Prostate gland (tissue), 2 donors: ENCODE data around the gene PCDH18. TPM values are rescaled to one million over a fixed set of nuclear protein-coding genes. Genes with fewer than 3 reads are reported as not detected.
"Not testable (repeated sequence)": the region's sequence is repeated elsewhere in the genome, so short reads cannot be mapped to it uniquely, and the experiment has no call there.

ENCODE experiments used
- DNase-seq: peaks from one replicate; pipeline ENCODE4 v3.0.0-alpha.2; 2019; ENCODE audit warnings: low spot score
- H3K27ac ChIP-seq, 2 donors: fragments of 200-600 bp; sonication (generic); 2 replicates each; pipeline ENCODE4 v1.5.1; 2017 to 2019
- H3K27me3 ChIP-seq: fragments of 200-600 bp; sonication (generic); replicated peaks from 2 replicates; pipeline ENCODE4 v1.5.1; 2019; ENCODE audit not compliant: insufficient read depth
- H3K36me3 ChIP-seq, 2 donors: fragments of 200-600 bp; sonication (generic); 1 replicate in 1 of 2; 2 replicates in 1 of 2; pipeline versions ENCODE4 v1.5.1 to v1.8.1; 2017 to 2019
- H3K4me1 ChIP-seq: fragments of 200-600 bp; sonication (generic); replicated peaks from 2 replicates; pipeline ENCODE4 v1.5.1; 2019
- H3K4me3 ChIP-seq, 2 donors: fragments of 200-600 bp; sonication (generic); 2 replicates each; pipeline ENCODE4 v1.5.1; 2017 to 2019
- H3K9me3 ChIP-seq: fragments of 200-600 bp; sonication (generic); 2 replicates; pipeline ENCODE4 v1.5.1; 2017
- POLR2A ChIP-seq: fragments of 450-650 bp; IDR thresholded peaks from one replicate; pipeline ENCODE4 v1.6.1; 2016; ENCODE audit warnings: antibody characterized with exemption, mild to moderate bottlenecking
- POLR2AphosphoS5 ChIP-seq: sonication (generic); formaldehyde crosslinking; IDR thresholded peaks from one replicate; pipeline ENCODE4 v1.6.1; 2017; ENCODE audit warnings: antibody characterized with exemption
- WGBS: methylation state at CpG from one replicate; pipeline ENCODE4 v1.1.5; 2018; 5-methylcytosine and 5-hydroxymethylcytosine counted together
- intact Hi-C: fragments of 100-400 bp; cut with DNase I; formaldehyde crosslinking; loops from one replicate; pipeline ENCODE4 v1.14.2; 2022
- total RNA-seq, 2 donors: library from RNA; depleted of rRNA; stranded (reverse); fragments of >200 nt; gene quantifications; one replicate each; pipeline ENCODE4 v1.1.0, GENCODE V29; 2016
- TF ChIP-seq, protein P1 (sequence below), 4 experiments: fragments of 200-600 bp in 2 of 4; fragments of 450-650 bp in 2 of 4; sonication (generic) in 2 of 4; IDR thresholded peaks; 1 replicate in 3 of 4; 2 replicates in 1 of 4; pipeline ENCODE4 v1.5.1; 2016 to 2019; ENCODE audit warnings: antibody characterized with exemption in 4 of 4, mild to moderate bottlenecking in 2 of 4, moderate library complexity in 2 of 4

Gene PCDH18
- total RNA-seq, 2 donors from 2014 or later = 12.3 to 28.0 TPM

DNA sequence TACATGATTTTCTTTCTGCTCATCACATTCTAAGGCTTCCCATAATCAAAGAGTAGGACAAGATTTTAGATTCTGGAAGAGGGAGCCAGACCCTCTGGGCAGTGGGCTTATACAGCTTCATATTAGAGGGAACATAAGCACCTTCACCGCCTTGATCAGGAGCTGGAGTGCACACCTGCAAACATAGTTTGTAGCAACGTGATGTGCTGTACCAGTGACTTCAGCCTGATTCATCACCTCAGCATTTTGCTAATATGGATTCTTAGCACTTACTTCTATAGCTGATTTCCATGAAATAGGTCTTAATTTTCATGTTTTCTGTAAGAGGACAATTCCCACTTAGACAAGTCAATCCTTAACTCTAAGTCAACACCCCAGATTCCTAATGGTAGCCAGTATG lies 36.7 kb downstream of the PCDH18 start:
- no peak for DNase-seq
- 97% methylated on average over 2 of the region's 2 CpGs for WGBS
- Histone ChIP-seq H3K9me3 (no peaks in the 10 kb centered on the region), H3K27me3 (no peaks in the 10 kb centered on the region), H3K4me1 (no peaks in the 10 kb centered on the region), H3K36me3 (no peaks in the 10 kb centered on the region), H3K4me3 (no peak overlapping the region), H3K27ac (no peak overlapping the region)
- intact Hi-C loops = no loop called here
- TF ChIP-seq POLR2A (no peak), POLR2AphosphoS5 (no peak)
- TF ChIP-seq, protein P1, sequence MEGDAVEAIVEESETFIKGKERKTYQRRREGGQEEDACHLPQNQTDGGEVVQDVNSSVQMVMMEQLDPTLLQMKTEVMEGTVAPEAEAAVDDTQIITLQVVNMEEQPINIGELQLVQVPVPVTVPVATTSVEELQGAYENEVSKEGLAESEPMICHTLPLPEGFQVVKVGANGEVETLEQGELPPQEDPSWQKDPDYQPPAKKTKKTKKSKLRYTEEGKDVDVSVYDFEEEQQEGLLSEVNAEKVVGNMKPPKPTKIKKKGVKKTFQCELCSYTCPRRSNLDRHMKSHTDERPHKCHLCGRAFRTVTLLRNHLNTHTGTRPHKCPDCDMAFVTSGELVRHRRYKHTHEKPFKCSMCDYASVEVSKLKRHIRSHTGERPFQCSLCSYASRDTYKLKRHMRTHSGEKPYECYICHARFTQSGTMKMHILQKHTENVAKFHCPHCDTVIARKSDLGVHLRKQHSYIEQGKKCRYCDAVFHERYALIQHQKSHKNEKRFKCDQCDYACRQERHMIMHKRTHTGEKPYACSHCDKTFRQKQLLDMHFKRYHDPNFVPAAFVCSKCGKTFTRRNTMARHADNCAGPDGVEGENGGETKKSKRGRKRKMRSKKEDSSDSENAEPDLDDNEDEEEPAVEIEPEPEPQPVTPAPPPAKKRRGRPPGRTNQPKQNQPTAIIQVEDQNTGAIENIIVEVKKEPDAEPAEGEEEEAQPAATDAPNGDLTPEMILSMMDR (IDR thresholded peaks at IDR 0.05) = no peak

DNA sequence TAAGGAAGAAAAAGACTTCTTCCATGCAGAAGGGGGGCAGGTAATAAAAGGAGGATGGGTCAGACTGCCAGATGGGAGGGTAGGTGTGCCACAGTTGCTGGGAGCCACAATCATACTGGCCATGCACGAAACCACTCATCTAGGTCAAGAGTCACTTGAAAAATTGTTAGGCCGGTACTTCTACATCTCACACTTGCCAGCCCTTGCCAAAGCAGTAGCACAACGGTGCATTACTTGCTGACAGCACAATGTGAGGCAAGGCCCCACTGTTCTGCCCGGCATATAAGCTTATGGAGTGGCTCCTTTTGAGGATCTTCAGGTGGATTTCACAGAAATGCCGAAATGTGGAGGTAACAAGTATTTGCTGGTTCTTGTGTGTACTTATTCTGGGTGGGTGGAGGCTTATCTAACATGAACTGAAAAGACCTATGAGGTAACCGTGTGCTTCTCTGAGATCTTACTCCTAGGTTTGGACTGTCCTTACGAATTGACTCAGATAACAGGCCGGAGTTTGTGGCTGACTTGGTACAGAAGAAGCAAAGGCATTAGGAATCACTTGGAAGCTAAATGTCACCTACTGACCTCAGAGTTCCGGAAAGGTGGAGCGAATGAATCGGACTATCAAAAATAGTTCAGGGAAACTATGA lies 48.9 kb downstream of the PCDH18 start:
- intact Hi-C loops, DNase-seq: not testable (repeated sequence)

DNA sequence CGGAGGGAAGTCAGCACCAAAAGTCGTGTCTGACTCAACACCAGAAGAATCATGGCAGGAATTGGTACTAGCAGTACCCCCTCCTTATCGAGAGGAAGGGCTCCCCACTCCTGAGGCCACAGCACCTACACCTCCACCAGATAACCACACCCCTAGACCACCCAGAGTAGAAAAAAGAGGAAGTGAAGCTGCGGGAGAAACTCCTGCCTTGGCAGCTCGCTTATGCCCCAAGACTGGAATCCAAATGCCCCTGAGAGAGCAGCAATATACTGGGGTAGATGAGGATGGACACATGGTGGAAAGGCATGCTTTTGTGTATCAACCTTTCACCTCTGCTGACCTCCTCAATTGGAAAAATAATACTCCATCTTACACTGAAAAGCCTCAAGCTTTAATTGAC lies 52.6 kb downstream of the PCDH18 start:
- H3K4me3 ChIP-seq, H3K4me1 ChIP-seq, DNase-seq, intact Hi-C loops, H3K36me3 ChIP-seq, H3K9me3 ChIP-seq, H3K27me3 ChIP-seq, H3K27ac ChIP-seq: not testable (repeated sequence)
- WGBS = 91% methylated on average over 5 of the region's 5 CpGs

More for the DNA sequence above, 48.9 kb downstream of the PCDH18 start:
- not testable (repeated sequence) for H3K4me1 ChIP-seq, H3K4me3 ChIP-seq, H3K9me3 ChIP-seq, H3K27ac ChIP-seq, H3K27me3 ChIP-seq, H3K36me3 ChIP-seq
- 93% methylated on average over 11 of the region's 11 CpGs for WGBS

DNA sequence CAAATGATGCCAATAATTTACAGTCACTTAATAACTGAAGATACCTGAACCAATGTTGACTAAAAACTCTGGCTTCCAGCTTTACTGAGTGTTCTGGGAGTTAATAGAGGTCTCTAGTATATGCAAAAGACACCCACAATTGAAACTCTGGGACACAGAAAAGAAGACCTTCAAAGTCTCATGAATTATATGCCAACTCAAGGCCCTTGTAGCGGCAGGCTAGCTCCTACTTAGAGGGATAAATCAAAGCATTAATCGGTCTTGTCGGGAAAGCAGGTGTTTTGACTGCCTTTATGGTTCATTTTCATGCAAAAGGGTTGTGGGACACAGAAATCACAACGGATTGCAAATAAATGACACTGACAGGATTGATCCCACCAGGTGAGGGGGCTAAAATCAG lies 55.9 kb downstream of the PCDH18 start:
- no peak overlapping the region for H3K27ac ChIP-seq
- no peak overlapping the region for H3K4me3 ChIP-seq
- H3K27me3 ChIP-seq = no peaks in the 10 kb centered on the region
- intact Hi-C loops = no loop called here
- 74% methylated on average over 4 of the region's 4 CpGs for WGBS
- H3K9me3 ChIP-seq = no peaks in the 10 kb centered on the region
- DNase-seq = no peak
- TF ChIP-seq, protein P1 (IDR thresholded peaks at IDR 0.05) = no peak
- TF ChIP-seq POLR2A (no peak), POLR2AphosphoS5 (no peak)
- H3K4me1 ChIP-seq = no peaks in the 10 kb centered on the region
- no peaks in the 10 kb centered on the region for H3K36me3 ChIP-seq

DNA sequence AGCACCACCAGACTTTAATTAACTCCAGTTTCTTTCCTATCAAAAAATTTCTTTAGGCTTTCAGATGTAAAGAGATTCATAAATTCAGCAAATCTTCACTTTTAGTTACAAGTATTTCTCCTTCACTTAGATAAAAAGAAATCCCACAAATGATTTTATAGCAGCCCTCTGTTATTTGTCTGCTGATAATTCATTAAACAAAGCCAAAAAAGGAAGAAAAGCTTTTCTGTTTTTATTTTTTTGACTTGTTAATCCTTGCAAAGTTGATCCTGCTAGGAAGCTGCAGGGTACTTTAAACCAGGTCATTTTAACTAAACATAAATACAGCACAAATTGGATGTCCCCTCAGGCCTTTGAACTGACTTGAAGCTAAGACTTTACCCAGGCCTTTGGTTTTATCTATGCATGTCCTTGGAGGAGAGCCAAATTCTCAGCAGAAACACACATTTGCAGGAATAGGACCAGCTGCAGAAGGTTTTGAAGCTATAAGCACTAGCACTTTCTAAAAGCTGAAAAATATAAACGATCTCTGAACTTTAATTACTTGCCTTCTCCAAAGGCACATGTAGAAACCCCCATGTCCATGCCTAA lies 57.5 kb downstream of the PCDH18 start:
- 0% methylated on average over 1 of the region's 1 CpG for WGBS
- intact Hi-C loops = no loop called here

DNA sequence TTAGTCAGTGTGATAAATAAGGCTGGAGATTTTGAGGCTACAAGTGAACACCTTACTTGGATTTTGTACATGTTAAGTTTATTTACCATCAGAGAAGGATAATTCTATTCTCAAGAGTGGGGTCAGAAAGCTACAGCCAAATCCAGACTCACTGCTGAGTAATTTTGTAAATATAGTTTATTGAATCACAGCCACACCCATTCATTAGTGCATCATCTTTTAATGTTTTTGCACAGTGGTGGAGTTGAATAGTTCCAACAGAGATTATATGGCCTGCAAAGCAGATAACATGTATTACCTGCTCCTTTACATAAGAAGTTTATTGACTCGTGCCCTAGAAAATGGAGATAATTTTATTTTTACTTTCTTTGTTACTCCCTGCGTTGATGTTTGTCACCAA lies 60.4 kb downstream of the PCDH18 start:
- intact Hi-C loops = no loop called here
- H3K27ac ChIP-seq = no peak overlapping the region
- H3K27me3 ChIP-seq = no peaks in the 10 kb centered on the region
- WGBS = 60% methylated on average over 2 of the region's 2 CpGs
- DNase-seq = no peak
- H3K4me3 ChIP-seq = no peak overlapping the region
- no peaks in the 10 kb centered on the region for H3K4me1 ChIP-seq
- no peaks in the 10 kb centered on the region for H3K9me3 ChIP-seq
- H3K36me3 ChIP-seq = no peaks in the 10 kb centered on the region
- TF ChIP-seq POLR2AphosphoS5 (no peak), POLR2A (no peak)
- TF ChIP-seq, protein P1 (IDR thresholded peaks at IDR 0.05) = no peak

More for the DNA sequence above, 57.5 kb downstream of the PCDH18 start:
- Histone ChIP-seq H3K4me1 (no peaks in the 10 kb centered on the region), H3K27ac (no peak overlapping the region), H3K4me3 (no peak overlapping the region), H3K9me3 (no peaks in the 10 kb centered on the region), H3K27me3 (no peaks in the 10 kb centered on the region), H3K36me3 (no peaks in the 10 kb centered on the region)
- no peak for DNase-seq
- TF ChIP-seq POLR2A (no peak), POLR2AphosphoS5 (no peak)
